Activated CD4-positive, alpha-beta memory T cell treated with anti-CD3 and anti-CD28 coated beads for 36 hours (primary cell): Measurements from ENCODE around the gene HEATR5B. TPM values are rescaled to one million over a fixed set of nuclear protein-coding genes. Genes with fewer than 3 reads are reported as not detected.
A peak's percentile ranks its signal among the peaks of the same experiment; 100 is the strongest.

ENCODE experiments used
- CTCF ChIA-PET: fragments of 350-600 bp; sonication (Branson Sonifier 250); formaldehyde crosslinking; loops from one replicate; lab custom pipeline; 2021; ENCODE audit warnings: antibody characterized with exemption, inconsistent platforms; lab: Charles Lee
- POLR2A ChIA-PET: fragments of 350-600 bp; sonication (Branson Sonifier 250); formaldehyde crosslinking; loops from one replicate; lab custom pipeline; 2021; ENCODE audit warnings: antibody characterized with exemption; lab: Charles Lee
- DNase-seq: peaks from one replicate; pipeline ENCODE4 v3.0.0-alpha.2; 2020
- H3K27ac Mint-ChIP-seq: one replicate; pipeline ENCODE4 v1.8.0; 2021; ENCODE audit warnings: mixed read lengths
- H3K27me3 Mint-ChIP-seq: one replicate; pipeline ENCODE4 v1.8.0; 2021; ENCODE audit warnings: mixed read lengths
- H3K36me3 Mint-ChIP-seq: one replicate; pipeline ENCODE4 v1.8.0; 2021; ENCODE audit warnings: mixed read lengths
- H3K4me1 Mint-ChIP-seq: one replicate; pipeline ENCODE4 v1.8.0; 2021; ENCODE audit warnings: low read depth, mixed read lengths
- H3K4me3 Mint-ChIP-seq: one replicate; pipeline ENCODE4 v1.8.0; 2021; ENCODE audit warnings: mild to moderate bottlenecking, mixed read lengths
- H3K9me3 Mint-ChIP-seq: one replicate; pipeline ENCODE4 v1.8.0; 2021; ENCODE audit warnings: mixed read lengths
- intact Hi-C: fragments of 100-400 bp; cut with micrococcal nuclease; formaldehyde crosslinking; loops from one replicate; pipeline ENCODE4 v1.15.1; 2023
- total RNA-seq, 2 experiments: library from RNA; stranded (reverse); gene quantifications; one replicate each; pipeline ENCODE4 v1.2.3, GENCODE V29; 2021

The HEATR5B gene
- total RNA-seq, 2 experiments from 2014 or later: 18.1 to 20.3 TPM

GRCh38 chr2:36971990-36972389 is 112.2 kb downstream of the HEATR5B start:
- Mint-ChIP-seq H3K4me3 (no peak overlapping the region), H3K27ac (no peak overlapping the region), H3K4me1 (peaks cover 9% of the 10 kb centered on the region), H3K36me3 (no peaks in the 10 kb centered on the region), H3K9me3 (no peaks in the 10 kb centered on the region), H3K27me3 (no peaks in the 10 kb centered on the region)
- DNase-seq: no peak
- ChIA-PET CTCF (interaction anchor here (0.9 kb wide), 1 partner anchor 187 kb away, joined by 3 read pairs; no protein-coding TSS in a partner anchor), POLR2A (no interaction called here)
- intact Hi-C loops: no loop called here

GRCh38 chr2:36967236-36967876 is 116.8 kb downstream of the HEATR5B start:
- ChIA-PET CTCF (interaction anchor here (0.6 kb wide), 1 partner anchor 582 kb away, joined by 3 read pairs; no protein-coding TSS in a partner anchor), POLR2A (no interaction called here)
- Mint-ChIP-seq H3K9me3 (no peaks in the 10 kb centered on the region), H3K4me3 (peak overlapping the region; percentile 88), H3K36me3 (no peaks in the 10 kb centered on the region), H3K27me3 (no peaks in the 10 kb centered on the region), H3K4me1 (peaks cover 36% of the 10 kb centered on the region), H3K27ac (peak overlapping the region; percentile 91)
- intact Hi-C loops: loop anchor here (2.0 to 5.0 kb wide), 5 partner anchors 79 to 410 kb away; partner anchors contain the start of genes EIF2AK2 and FEZ2
- DNase-seq: no peak

- H3K4me3 Mint-ChIP-seq: peak within 1 kb of the TSS; percentile 96
- intact Hi-C loops: loop anchor here (1.0 to 5.0 kb wide), 7 partner anchors 78 to 411 kb away; partner anchors contain the start of genes EIF2AK2, FEZ2, GPATCH11 and HEATR5B
- ChIA-PET POLR2A (interaction anchor here (0.7 kb wide), 1 partner anchor 16 kb away, joined by 3 read pairs; no protein-coding TSS in a partner anchor), CTCF (interaction anchor here (0.6 kb wide), 1 partner anchor 583 kb away, joined by 3 read pairs; no protein-coding TSS in a partner anchor)
- peak; percentile 98 for DNase-seq
- H3K27me3 Mint-ChIP-seq: no peaks in the 10 kb centered on the region
- no peaks in the 10 kb centered on the region for H3K36me3 Mint-ChIP-seq
- no peaks in the 10 kb centered on the region for H3K9me3 Mint-ChIP-seq
- peaks cover 42% of the 10 kb centered on the region for H3K4me1 Mint-ChIP-seq
- peak within 1 kb of the TSS; percentile 91 for H3K27ac Mint-ChIP-seq
These were observed 117.6 kb downstream of the HEATR5B start, which contains the start of gene STRN for GRCh38 chr2:36966370-36967235. Gene STRN (minus strand): TSS chr2:36966536. CDS start chr2:36966463, 73 bp downstream.

GRCh38 chr2:36965751-36966369 is 118.3 kb downstream of the HEATR5B start:
- CTCF ChIA-PET: no interaction called here
- Mint-ChIP-seq H3K4me3 (peak overlapping the region; percentile 96), H3K4me1 (peaks cover 46% of the 10 kb centered on the region), H3K36me3 (no peaks in the 10 kb centered on the region), H3K27ac (peak overlapping the region; percentile 84), H3K9me3 (no peaks in the 10 kb centered on the region), H3K27me3 (no peaks in the 10 kb centered on the region)
- DNase-seq: peak; percentile 42
- POLR2A ChIA-PET: no interaction called here
- intact Hi-C loops: loop anchor here (1.0 to 5.0 kb wide), 7 partner anchors 77 to 411 kb away; partner anchors contain the start of genes EIF2AK2, FEZ2, GPATCH11 and HEATR5B

- Mint-ChIP-seq H3K9me3 (no peaks in the 10 kb centered on the region), H3K36me3 (no peaks in the 10 kb centered on the region), H3K27ac (no peak overlapping the region), H3K4me3 (peak overlapping the region; percentile 96), H3K27me3 (no peaks in the 10 kb centered on the region), H3K4me1 (peaks cover 50% of the 10 kb centered on the region)
- ChIA-PET POLR2A (no interaction called here), CTCF (no interaction called here)
- intact Hi-C loops: loop anchor here (5.0 kb wide), 3 partner anchors 192 to 412 kb away; partner anchors contain the start of genes EIF2AK2 and FEZ2
- no peak for DNase-seq
These were observed 119.0 kb downstream of the HEATR5B start for GRCh38 chr2:36965206-36965605.

GRCh38 chr2:36964496-36965058 is 119.6 kb downstream of the HEATR5B start:
- Mint-ChIP-seq H3K4me1 (peaks cover 56% of the 10 kb centered on the region), H3K9me3 (no peaks in the 10 kb centered on the region), H3K36me3 (no peaks in the 10 kb centered on the region), H3K4me3 (peak overlapping the region; percentile 96), H3K27ac (no peak overlapping the region), H3K27me3 (no peaks in the 10 kb centered on the region)
- ChIA-PET CTCF (no interaction called here), POLR2A (no interaction called here)
- intact Hi-C loops: loop anchor here (5.0 kb wide), 3 partner anchors 193 to 413 kb away; partner anchors contain the start of genes EIF2AK2 and FEZ2
- no peak for DNase-seq

- Mint-ChIP-seq H3K4me3 (no peak overlapping the region), H3K36me3 (no peaks in the 10 kb centered on the region), H3K27ac (no peak overlapping the region), H3K9me3 (no peaks in the 10 kb centered on the region), H3K27me3 (no peaks in the 10 kb centered on the region), H3K4me1 (peaks cover 64% of the 10 kb centered on the region)
- no peak for DNase-seq
- POLR2A ChIA-PET: no interaction called here
- intact Hi-C loops: no loop called here
- CTCF ChIA-PET: no interaction called here
These were observed 120.4 kb downstream of the HEATR5B start for GRCh38 chr2:36963734-36964133.

GRCh38 chr2:36963106-36963505 is 121.1 kb downstream of the HEATR5B start:
- CTCF ChIA-PET: interaction anchor here (0.7 kb wide), 1 partner anchor 367 kb away, joined by 4 read pairs; no protein-coding TSS in a partner anchor
- H3K36me3 Mint-ChIP-seq: peaks cover 3% of the 10 kb centered on the region
- no peak overlapping the region for H3K4me3 Mint-ChIP-seq
- H3K27me3 Mint-ChIP-seq: no peaks in the 10 kb centered on the region
- no peaks in the 10 kb centered on the region for H3K9me3 Mint-ChIP-seq
- no peak overlapping the region for H3K27ac Mint-ChIP-seq
- DNase-seq: no peak
- peaks cover 68% of the 10 kb centered on the region for H3K4me1 Mint-ChIP-seq
- POLR2A ChIA-PET: no interaction called here
- intact Hi-C loops: no loop called here

GRCh38 chr2:36960773-36961172 is 123.4 kb downstream of the HEATR5B start:
- Mint-ChIP-seq H3K36me3 (peaks cover 3% of the 10 kb centered on the region), H3K27me3 (no peaks in the 10 kb centered on the region), H3K4me3 (no peak overlapping the region), H3K27ac (no peak overlapping the region), H3K9me3 (no peaks in the 10 kb centered on the region), H3K4me1 (peaks cover 67% of the 10 kb centered on the region)
- intact Hi-C loops: no loop called here
- ChIA-PET POLR2A (interaction anchor here (0.6 kb wide), 1 partner anchor 179 kb away, joined by 4 read pairs; no protein-coding TSS in a partner anchor), CTCF (no interaction called here)
- DNase-seq: no peak

- ChIA-PET POLR2A (no interaction called here), CTCF (no interaction called here)
- Mint-ChIP-seq H3K4me3 (no peak overlapping the region), H3K36me3 (peaks cover 3% of the 10 kb centered on the region), H3K4me1 (peaks cover 65% of the 10 kb centered on the region), H3K27me3 (no peaks in the 10 kb centered on the region), H3K9me3 (no peaks in the 10 kb centered on the region), H3K27ac (no peak overlapping the region)
- intact Hi-C loops: no loop called here
- no peak for DNase-seq
These were observed 124.0 kb downstream of the HEATR5B start for GRCh38 chr2:36960005-36960675.
